GM21381 (cell line): Measurements from ENCODE around the gene CALD1.

Experiments
- ATAC-seq: cut with Tn5 transposase; IDR thresholded peaks from one replicate; pipeline ENCODE4 v1.9.1; 2021; ENCODE audit warnings: mild to moderate bottlenecking, moderate library complexity; ENCODE audit not compliant: unreplicated experiment

Gene CALD1

GRCh38 chr7:134993877-134994456, 214.5 kb downstream of the CALD1 start:
- no peak for ATAC-seq

GRCh38 chr7:134995239-134996096, 216.0 kb downstream of the CALD1 start:
- peak; percentile 43 for ATAC-seq

GRCh38 chr7:134996097-134996550, 216.7 kb downstream of the CALD1 start:
- peak; percentile 40 for ATAC-seq

- ATAC-seq, result no peak
These were observed 217.9 kb downstream of the CALD1 start for GRCh38 chr7:134997214-134997885.

- ATAC-seq, result no peak
These were observed 219.7 kb downstream of the CALD1 start for GRCh38 chr7:134999136-134999535.

- ATAC-seq, result no peak
These were observed 222.1 kb downstream of the CALD1 start for GRCh38 chr7:135001390-135002165.

- ATAC-seq, result no peak
These were observed 232.8 kb downstream of the CALD1 start for GRCh38 chr7:135012229-135012628.
